Stimulated activated CD4-positive, alpha-beta T cell treated with anti-CD3 and anti-CD28 coated beads, Interleukin-15, amount 100 ng/mL, for 24 hours (primary cell): ENCODE data around the gene EEFSEC.

Source experiments
- DNase-seq: peaks from one replicate; pipeline ENCODE4 v3.0.0-alpha.2; 2020

EEFSEC gene

GRCh38 chr3:128419311-128419710, 266.0 kb downstream of the EEFSEC start:
- no peak for DNase-seq

- no peak for DNase-seq
Measured at GRCh38 chr3:128420289-128420688, 267.0 kb downstream of the EEFSEC start.

DNA sequence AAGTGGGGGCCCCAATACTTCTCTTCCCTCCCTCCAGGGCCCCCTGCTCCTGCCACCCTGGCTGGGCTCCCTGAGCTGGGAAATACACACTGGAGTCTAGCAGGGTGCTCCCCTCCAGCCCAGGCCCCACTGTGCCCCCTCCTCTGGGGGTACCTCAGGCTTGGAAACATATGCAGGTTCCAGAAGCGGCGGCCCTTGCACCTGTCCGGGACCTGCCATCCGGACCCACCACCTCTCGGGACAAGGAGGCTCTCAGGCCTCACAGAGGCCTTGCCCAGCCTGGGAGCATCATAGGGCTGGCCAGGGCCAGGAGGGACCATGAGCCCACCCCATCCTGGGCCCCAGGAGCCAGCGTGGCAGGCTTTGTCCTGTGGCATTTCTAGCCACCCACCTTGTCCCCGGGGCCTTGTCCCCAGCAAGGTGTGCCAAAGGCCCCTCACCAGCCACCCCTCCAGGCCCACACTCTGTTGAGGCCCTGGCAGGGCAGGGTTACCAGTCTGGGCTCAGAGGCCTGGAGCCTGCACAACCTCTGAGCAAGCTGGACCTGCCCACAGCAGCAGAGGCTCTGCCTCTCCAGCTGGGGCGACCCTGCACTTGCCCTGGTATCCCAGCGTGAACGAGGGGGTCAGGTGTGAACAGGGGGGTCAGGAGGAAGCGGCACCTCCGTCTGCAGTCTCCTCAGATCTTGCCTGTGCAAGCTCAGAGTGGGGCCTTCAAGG, 267.6 kb downstream of the EEFSEC start:
- DNase-seq, result no peak

- DNase-seq, result no peak
Measured at GRCh38 chr3:128421439-128421836, 268.2 kb downstream of the EEFSEC start.

GRCh38 chr3:128421966-128422365, 268.7 kb downstream of the EEFSEC start:
- no peak for DNase-seq

DNA sequence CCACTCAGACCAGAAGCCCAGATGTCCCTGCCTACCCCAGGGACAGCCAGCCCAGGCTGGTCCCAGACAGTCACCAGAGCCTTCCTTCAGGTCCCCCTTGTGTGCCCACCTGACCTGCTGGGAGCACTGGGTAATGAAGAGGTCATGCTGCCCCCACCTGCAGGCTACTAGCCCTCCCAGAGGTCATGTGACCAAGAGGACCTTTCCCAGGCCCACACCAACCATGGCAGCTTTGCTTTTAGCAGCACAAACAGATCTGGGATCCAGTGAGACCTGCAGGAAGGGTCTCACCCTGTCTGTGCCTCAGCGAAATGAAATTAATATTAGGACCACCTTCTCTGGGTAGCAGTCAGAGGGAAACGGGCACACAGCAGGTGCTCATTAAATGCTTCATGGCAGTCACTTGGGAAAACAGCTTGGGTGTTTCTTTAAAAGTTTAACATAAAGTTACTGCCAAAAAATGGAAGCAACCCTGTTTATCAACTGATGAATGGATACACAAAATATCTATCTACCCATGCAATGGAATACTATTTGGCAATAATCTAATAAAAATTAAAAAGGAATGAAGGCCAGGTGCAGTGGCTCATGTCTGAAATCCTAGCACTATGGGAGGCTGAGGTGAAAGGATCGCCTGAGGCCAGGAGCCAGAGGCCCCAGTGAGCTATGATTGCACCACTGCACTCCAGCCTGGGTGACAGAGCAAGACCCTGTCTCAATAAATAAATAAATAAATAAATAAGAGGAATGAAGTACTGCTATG, 269.7 kb downstream of the EEFSEC start:
- no peak for DNase-seq

DNA sequence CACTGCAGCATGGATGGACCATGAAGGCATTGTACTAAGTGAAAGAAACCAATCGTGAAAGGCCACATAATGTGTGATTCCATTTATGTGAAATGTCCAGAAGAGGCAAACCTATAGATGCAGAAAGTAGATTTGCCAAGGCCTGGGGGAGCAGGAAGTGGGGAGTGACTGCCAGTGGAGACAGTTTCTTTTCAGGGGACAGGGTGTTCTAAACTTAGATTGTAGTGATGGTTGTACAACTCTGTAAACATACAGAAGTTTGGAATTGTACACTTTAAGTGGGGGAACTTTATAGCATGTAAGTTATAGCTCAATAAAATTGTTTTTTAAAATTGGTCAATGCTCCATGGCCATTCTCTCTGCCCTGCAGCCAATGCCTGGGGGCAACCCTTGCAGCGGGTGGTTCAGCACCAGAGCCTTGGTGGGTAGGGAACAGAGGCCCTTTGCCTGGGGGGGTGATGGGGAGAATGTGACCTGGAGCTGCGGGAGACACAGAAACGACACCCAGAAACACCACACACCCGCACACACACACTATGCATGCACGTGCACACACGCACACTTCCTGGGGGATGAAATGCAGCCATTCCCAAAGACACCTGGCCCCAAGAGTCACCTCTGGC, 270.4 kb downstream of the EEFSEC start:
- no peak for DNase-seq

DNA sequence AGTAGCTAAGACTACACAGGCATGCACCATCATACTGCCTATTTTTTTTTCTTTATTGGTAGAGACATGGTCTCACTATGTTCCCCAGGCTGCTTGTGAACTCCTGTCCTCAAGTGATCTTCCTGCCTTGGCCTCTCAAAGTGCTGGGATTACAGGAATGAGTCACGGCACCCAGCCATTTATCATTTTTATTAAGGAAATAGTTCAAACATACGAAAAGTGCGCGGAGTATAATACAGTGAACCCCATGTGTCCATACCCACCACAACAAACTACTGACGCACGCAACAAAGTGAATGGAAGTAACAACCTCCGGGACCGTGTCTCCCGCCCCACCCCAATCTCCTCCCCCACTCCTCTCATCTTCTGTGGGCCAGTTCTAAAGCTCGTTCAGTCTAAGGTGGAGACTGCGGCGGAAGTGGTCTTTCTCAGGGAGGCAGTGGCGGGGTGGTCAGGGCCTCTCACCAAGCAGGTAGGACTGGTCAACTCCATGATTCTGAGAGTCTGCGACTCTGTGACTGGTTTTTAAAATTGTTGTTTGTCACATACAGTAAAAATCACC, 271.3 kb downstream of the EEFSEC start:
- DNase-seq, result no peak

DNA sequence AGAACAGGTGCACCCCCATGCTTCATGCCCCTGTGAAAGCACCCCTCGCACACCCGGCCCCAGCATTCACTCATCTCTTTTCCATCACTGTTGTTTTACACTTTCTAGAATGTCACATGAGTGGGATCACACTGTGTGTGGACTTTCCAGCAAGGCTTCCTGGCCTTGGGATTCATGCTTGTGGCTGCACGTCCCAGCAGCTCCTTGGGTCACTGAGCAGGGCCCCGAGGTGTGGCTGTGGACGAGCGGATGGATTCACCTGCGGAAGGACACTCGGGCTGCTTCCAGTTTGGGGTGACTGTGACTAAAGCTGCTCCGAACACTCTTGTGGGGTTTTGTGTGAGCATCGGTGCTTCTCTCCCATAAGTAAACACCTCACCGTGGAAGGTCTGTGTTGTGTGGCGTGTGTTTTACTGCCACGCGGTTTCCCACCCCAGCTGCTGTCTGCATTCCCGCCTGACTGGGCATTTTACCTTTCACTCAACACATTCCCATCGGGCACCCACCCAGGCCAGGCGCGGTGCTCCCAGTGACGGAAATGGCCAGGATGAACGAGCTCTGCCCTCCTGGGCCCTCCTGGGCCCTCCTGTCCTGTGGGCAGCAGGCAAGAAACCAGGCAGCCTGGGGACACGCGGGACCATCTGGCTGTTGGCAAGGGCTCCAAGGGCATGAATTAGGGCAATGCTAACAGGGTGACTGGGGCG, 272.0 kb downstream of the EEFSEC start:
- DNase-seq, result no peak

- no peak for DNase-seq
Measured at GRCh38 chr3:128425846-128426127, 272.5 kb downstream of the EEFSEC start.

DNA sequence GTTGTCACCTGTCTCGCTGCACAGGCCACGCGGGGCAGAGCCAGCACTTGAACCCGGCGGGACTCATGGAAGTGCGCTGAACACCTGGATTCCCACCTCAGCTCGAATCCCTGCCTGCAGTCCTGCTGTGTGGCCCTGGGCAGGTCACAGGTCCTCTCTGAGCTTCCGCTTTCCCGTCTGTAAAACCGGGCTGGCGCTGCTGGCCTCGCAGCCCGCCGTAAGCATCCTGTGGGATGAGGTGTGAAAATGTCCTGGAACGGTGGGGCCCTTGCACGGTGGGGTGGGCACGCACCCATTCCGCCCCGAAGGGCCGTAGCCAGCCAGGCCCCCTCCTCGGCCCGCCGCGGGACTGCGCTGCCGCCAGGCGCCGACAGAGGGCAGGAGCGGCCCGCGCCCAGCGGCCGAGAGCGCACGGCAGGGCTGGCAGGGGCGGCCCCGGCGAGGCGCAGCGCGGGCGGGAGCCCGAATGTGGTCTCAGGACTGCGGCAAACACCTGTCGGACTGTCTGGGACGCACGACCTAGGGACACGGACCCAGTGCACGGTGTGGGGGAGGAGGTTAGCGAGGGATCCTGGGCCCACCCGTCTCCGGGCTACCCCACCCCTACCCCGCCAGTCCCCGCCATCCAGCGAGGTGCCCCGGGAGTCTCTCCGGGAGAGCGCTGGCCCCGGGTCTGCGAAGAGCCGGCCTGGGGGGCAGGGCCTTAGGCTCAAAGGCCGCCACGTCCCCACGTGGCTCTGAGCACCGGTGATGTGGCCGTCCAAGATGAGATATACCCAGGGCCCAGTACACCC, 273.0 kb downstream of the EEFSEC start:
- peak; percentile 65 for DNase-seq

DNA sequence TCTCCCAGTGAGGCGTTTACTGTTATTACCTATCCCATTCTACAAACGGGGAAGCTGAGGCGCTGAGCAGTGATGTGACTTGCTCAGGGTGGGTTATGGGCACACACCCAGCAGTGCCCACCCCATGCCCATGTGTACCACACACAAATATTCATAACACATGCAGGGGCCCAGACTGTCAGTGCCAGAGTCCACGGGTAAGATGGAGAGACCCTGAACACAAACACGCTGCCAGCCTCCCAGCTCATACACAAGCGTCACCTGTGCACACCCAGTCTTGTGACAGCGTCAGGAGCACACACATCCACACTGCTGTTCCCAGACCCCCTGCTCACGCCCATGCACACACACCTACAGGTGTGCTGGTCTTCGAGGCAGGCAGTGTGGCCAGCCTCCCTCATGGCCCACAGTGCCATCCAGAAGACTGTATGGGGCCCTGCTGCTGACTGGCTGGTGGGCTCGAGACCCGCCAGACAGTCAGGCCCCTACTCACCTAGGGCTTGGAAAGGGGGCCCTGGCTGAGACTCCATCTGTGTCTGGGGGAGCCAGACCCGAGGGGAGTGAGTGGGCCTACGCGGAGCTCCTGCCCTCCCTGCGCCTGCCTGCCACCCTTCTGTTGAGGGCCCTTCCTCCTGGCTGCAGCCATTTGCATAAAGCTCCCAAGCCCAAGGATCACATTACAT, 274.0 kb downstream of the EEFSEC start:
- DNase-seq, result no peak

DNA sequence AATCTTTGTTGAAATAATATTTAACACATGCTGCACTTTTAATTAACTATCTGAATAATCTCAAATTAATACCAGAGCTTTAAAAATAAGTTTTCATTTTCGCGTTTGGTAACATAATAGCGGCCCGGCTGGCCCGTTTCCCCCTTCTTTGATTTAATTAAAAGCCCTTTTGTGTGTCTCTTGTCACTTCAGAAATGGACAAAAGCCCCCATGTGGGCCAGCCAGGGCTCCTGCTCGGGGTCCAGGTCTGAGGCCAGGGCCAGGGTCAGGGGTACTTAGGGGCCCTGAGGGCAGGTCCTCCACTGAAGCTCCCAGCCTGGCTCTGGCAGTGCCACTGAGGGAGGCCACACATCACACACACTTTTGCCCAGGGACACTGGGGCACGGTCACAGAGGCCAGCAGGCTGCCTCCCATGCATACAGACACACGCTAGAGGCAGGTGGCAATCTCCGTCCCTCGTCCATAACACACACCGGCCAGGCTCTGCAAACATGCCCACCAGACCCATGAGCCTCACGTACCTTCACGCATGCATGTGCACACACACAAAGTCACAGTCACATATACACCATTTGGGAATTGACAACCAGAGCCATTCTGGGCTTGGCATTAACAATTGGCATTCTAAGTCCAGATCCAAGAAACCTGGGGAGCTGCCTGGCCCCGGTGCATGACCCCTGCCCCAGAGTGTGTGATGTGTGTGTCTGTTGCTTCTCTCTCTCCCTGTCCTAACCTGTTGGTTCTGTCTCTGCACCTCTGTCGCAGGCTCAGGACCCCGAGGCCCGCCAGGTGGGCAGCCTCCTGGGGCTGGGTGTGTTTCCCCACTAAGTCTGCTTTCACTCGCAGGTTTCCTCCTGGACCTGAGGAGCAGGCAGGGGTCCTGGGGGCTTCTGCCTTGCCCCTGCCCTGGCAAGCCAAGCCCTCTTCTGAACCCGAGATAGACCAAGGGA, 274.9 kb downstream of the EEFSEC start:
- no peak for DNase-seq

DNA sequence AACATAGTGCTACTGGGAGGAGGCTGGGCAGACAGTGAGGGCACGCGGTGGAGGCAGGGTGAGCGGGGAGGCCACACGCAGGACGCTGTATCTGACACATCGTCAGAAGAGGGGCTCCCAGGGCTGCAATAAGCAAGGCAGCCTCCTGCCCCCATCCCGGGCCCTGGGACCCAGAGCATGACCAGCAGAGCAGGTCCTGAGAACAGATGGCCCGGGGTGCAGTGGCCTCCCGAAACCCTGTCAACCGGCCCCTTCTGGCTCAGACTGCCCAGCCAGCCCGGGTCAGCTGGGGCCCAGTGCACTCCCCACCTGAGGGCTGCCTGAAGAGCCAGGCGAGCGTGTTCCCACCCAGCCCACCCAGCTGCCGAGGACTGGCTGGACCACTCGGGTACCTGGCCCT, 276.0 kb downstream of the EEFSEC start:
- no peak for DNase-seq

DNA sequence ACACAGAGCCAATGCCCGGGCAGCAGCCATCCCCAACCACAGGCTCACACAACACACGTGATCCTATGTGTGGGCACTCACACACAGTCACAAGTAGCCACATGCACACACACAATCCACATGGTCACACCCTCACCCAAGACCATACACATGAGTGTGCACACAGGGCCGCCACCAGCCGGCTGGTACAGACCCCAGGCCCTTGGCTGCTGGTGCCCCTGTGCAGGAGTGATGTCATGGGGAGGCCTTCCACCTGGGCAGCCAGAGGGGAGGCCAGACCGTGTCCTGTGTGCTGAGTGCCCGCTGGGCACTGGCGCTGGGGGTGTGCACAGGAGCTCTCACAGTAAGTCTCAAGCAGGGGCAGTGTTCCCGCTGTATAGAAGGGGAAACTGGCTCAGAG, 276.5 kb downstream of the EEFSEC start:
- no peak for DNase-seq

DNA sequence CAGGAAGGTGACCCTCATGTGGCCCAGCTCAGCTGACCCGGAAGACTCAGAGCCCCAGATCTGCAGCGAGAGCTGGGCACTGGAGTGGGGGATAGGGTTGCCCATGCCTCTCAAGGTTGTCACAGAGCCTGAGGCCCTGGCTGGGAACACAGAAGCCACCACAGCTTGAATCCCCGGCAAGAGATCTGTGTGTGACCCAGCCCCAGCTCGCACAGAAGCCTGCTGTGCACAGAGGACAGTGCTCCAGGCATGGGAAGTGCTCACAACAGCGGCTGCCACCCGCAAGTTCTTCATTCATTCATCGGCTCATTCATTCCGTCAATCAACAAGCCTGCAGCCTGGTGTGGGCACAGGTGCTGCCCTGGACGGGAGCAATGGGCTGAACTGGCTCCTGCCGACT, 277.0 kb downstream of the EEFSEC start:
- DNase-seq, result no peak

DNA sequence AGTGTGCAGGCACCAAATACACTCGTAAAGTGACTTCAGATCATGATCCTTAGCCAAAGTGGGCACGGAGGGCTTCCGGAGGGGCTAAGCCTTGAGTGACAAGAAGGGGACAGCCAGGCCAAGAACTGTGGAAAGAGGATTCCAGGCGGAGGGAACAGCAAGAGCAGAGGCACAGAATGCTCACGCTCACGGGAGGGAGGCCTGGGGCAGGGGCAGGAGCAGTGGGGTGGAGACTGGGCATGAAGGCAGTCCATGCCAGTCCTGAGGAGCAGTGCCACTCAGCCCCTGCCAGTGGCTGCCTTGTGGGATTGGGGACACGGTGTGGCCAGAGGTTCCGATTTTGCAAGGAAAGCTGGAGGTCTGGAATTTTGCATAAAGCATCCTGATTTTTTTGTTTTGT, 277.4 kb downstream of the EEFSEC start:
- no peak for DNase-seq

- DNase-seq, result no peak
Measured at GRCh38 chr3:128431803-128432300, 278.6 kb downstream of the EEFSEC start.

GRCh38 chr3:128432301-128432970, 279.2 kb downstream of the EEFSEC start:
- no peak for DNase-seq
